ENCODE data around the gene LRRC51.

Gene LRRC51

DNA sequence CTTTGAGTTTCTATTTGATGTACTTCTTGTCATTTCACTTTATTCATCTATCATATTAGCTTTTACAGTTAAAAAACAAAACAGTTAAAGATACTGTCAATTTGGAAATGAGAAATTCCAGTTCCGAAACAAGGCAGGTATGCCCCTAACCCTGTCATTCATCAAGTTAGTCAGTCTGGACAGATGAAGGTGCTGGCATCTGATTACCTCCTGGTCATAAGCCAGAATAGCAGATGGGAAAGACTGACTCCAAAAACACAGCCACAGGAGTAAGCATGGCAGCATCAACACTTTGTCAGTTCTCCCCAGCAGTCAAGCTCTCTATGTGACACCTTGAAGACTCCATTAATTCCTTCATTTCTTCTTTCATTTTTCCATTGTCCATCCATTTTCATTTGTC lies 4.3 kb downstream of the LRRC51 start:
- no peak for DNase-seq (ENCODE audit: low read depth)
- in situ Hi-C loops (cut with HindIII; ENCODE audit: low sequenced_read_pairs), result no loop called here
- H3K4me3 ChIP-seq (ENCODE audit: low read depth, low read length), result no peak overlapping the region
- TF ChIP-seq, protein P1, sequence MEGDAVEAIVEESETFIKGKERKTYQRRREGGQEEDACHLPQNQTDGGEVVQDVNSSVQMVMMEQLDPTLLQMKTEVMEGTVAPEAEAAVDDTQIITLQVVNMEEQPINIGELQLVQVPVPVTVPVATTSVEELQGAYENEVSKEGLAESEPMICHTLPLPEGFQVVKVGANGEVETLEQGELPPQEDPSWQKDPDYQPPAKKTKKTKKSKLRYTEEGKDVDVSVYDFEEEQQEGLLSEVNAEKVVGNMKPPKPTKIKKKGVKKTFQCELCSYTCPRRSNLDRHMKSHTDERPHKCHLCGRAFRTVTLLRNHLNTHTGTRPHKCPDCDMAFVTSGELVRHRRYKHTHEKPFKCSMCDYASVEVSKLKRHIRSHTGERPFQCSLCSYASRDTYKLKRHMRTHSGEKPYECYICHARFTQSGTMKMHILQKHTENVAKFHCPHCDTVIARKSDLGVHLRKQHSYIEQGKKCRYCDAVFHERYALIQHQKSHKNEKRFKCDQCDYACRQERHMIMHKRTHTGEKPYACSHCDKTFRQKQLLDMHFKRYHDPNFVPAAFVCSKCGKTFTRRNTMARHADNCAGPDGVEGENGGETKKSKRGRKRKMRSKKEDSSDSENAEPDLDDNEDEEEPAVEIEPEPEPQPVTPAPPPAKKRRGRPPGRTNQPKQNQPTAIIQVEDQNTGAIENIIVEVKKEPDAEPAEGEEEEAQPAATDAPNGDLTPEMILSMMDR (IDR thresholded peaks at IDR 0.05; ENCODE audit: low read depth, low read length, missing control alignments), result no peak

DNA sequence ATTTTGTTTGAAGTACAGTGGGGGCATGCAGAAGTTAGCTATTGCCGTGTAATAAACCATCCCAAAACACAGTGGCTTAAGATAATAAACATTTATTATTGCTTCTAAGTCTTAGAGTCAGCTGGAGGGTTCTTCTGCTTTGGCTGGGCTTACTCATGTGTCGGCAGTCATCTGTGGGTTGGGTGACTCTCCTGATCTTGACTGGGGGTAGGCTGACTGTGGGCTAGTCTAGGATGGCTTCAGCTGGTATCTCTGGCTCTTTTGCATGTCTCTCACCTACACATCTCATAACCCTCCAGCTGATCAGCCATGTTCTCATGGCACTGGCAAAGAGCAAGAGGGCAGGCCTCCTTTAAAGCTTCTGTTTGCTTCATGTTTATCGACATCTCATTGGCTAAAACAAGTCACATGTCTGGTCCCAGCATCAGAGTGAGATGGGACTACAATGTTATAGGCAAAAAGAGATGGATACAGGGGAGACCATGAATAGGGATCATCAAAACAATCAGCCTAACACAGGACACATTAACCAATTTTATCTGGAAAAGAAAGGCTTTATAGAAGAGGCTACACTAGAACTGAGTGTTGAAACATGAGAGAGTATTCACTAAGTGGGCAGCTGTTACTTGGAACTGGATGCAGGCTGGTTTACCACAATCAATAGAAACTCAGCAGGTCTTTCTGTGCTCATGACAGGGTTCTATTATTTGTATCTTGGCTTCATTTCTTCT lies 5.1 kb downstream of the LRRC51 start:
- TF ChIP-seq, protein P1 (IDR thresholded peaks at IDR 0.05; ENCODE audit: low read depth, low read length, missing control alignments), result no peak
- no peak overlapping the region for H3K4me3 ChIP-seq (ENCODE audit: low read depth, low read length)
- peak; percentile 69 for DNase-seq (ENCODE audit: low read depth)
- in situ Hi-C loops (cut with HindIII; ENCODE audit: low sequenced_read_pairs), result no loop called here

DNA sequence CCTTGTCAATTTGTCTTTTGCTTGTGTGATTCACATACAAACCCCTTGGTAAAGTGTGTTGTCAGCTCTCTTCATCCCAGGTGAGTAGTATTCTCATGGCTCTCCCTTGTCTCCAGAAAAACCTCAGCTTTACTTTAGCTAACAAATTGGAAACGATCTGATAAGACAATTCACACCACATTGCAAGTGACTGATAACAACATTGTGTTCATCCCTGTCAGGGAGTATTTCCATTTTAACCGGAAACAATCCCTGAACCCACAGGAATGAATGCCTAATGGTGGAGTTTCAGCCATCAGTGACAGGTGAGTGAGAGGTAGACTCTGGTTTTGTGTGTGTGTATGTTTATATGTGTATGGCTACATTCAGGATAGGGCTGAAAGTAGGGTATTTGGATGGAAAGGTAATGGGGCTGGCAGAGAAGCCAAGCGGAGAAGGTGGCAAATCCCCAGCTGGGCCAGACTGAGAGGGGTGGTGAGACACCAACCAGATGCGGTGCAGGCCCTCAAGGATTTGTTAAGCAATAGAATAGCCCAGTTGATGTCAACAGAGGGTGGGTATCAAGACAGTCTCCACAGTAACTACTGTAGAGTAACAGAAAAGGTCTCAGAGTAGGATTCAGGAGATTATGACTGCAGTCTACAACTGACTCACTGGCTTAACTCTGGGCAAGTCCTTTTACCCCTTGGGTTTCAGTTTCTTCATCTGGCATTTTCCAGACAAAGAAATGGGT lies 7.6 kb downstream of the LRRC51 start:
- in situ Hi-C loops (cut with HindIII; ENCODE audit: low sequenced_read_pairs), result no loop called here
- H3K4me3 ChIP-seq (ENCODE audit: low read depth, low read length), result no peak overlapping the region
- no peak for DNase-seq (ENCODE audit: low read depth)
- TF ChIP-seq, protein P1 (IDR thresholded peaks at IDR 0.05; ENCODE audit: low read depth, low read length, missing control alignments), result no peak

DNA sequence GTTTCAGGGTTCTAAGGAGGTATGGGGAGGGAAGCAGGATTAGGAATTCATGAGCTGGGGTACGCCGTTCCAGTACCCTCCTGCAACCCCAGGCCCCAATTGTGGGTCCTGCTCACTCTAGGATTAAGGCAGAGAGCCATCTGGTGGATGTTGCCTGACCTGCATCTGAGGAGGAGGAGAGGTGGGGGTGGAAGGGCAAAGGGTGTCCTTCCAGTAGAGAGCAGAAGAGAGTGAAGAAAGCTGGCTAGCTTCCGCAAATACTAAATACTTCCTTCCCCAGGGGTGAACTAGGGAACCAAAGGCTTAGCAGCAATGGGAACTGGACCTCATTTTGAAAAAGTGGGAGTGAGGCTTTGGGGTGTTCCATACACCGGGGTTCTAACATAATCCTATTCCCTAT lies 10.6 kb downstream of the LRRC51 start:
- in situ Hi-C loops (cut with HindIII; ENCODE audit: low sequenced_read_pairs), result no loop called here
- TF ChIP-seq, protein P1 (IDR thresholded peaks at IDR 0.05; ENCODE audit: low read depth, low read length, missing control alignments), result peak; percentile 89
- no peak overlapping the region for H3K4me3 ChIP-seq (ENCODE audit: low read depth, low read length)
- DNase-seq (ENCODE audit: low read depth), result peak; percentile 40

DNA sequence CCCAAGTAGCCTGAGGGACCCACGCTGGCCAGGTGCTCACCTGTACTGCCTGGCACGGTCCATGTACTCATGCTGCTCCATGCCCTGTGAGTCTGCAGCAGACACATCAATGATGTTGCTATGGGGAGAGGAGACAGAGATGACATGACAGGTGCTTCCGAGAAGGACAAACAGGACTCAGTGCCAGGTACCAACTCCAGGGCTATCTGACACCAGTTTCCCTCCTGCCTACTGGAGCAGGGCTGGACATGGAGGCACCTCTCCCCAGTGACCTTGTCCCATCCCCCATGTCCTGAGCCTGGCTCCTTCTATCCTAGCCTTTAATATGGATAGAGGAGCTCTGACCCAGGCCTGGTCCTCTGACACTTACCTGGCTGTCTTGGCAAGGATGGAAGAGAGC lies 18.1 kb downstream of the LRRC51 start:
- no peak for DNase-seq (ENCODE audit: low read depth)
- TF ChIP-seq, protein P1 (IDR thresholded peaks at IDR 0.05; ENCODE audit: low read depth, low read length, missing control alignments), result no peak
- in situ Hi-C loops (cut with HindIII; ENCODE audit: low sequenced_read_pairs), result no loop called here
- H3K4me3 ChIP-seq (ENCODE audit: low read depth, low read length), result no peak overlapping the region

DNA sequence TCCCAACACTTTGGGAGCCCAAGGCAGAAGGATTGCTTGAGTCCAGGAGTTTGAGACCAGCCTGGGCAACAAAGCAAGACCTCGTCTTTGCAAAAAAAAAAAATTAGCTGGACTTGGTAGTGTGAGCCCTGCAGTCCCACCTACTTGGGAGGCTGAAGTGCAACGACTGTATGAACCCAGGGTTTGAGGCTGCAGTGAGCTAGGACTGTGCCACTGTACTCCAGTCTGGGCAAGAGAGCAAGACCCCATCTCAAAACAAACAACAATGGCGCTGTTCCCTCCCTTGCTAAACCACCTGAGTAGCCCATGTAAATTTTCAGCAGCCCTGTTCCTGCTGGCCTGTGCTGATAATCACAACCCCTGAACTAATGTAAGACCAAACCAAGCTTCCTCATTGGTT lies 19.4 kb downstream of the LRRC51 start:
- TF ChIP-seq, protein P1 (IDR thresholded peaks at IDR 0.05; ENCODE audit: low read depth, low read length, missing control alignments), result no peak
- no peak for DNase-seq (ENCODE audit: low read depth)
- in situ Hi-C loops (cut with HindIII; ENCODE audit: low sequenced_read_pairs), result loop anchor here (25.0 kb wide), 1 partner anchor 88 kb away; no protein-coding TSS in a partner anchor
- no peak overlapping the region for H3K4me3 ChIP-seq (ENCODE audit: low read depth, low read length)

Measured in astrocyte of the cerebellum (primary cell).